Measurements from ENCODE around the gene TXNDC2. TPM values are rescaled to one million over a fixed set of nuclear protein-coding genes. Genes with fewer than 3 reads are reported as not detected.

Gene TXNDC2
- total RNA-seq, 1 experiment from 2014 or later, result 0.28 TPM

DNA sequence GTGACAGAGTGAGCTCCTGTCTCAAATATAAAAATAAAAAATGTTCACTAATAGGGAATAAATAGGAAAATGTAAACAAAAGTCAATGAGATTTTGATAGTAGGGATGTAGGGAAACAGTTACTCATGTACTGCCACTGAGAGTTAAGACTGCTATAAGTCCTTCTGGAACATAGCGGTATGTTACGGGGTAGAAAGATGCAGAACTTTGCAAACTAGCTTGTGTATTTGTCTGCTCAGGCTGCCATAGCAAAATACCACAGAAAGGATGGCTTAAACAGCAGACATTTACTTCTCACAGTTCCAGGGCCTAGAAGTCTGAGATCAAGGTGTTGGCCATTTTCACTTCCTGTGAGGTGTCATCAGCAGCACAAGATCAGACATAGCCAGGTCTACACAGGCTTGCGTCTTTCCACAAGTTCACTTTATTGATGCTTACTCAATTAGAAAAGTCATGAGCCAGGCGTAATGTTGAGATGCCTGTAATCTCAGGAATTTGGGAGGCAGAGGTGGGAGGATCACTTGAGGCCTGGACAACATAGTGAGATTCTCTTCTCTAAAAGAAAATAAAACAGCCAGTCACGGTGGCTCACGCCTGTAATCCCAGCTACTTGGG lies 8.8 kb downstream of the TXNDC2 start:
- no peaks in the 10 kb centered on the region for H3K79me1 ChIP-seq (ENCODE audit: insufficient read depth, low read depth, low read length, poor library complexity, severe bottlenecking)
- no peak overlapping the region for H2AFZ ChIP-seq (ENCODE audit: low read length)
- H3K27ac ChIP-seq (ENCODE audit: insufficient read length, low read depth, low read length), result no peak overlapping the region
- H3K23ac ChIP-seq (ENCODE audit: insufficient read length, low read depth, low read length), result no peak overlapping the region
- H3K4me2 ChIP-seq (ENCODE audit: insufficient read depth, insufficient read length, low read length), result no peak overlapping the region
- no peak overlapping the region for H3K14ac ChIP-seq (ENCODE audit: insufficient read depth, low read length)
- no peaks in the 10 kb centered on the region for H3K27me3 Mint-ChIP-seq (ENCODE audit: low read depth)
- no peak overlapping the region for H3K4ac ChIP-seq (ENCODE audit: low read depth, low read length)
- H2BK5ac ChIP-seq (ENCODE audit: insufficient read length, low read length), result no peak overlapping the region
- H3K27me3 ChIP-seq (ENCODE audit: insufficient read depth, low read length), result no peaks in the 10 kb centered on the region
- H3K9me3 Mint-ChIP-seq, result no peaks in the 10 kb centered on the region
- TF ChIP-seq, protein P1, sequence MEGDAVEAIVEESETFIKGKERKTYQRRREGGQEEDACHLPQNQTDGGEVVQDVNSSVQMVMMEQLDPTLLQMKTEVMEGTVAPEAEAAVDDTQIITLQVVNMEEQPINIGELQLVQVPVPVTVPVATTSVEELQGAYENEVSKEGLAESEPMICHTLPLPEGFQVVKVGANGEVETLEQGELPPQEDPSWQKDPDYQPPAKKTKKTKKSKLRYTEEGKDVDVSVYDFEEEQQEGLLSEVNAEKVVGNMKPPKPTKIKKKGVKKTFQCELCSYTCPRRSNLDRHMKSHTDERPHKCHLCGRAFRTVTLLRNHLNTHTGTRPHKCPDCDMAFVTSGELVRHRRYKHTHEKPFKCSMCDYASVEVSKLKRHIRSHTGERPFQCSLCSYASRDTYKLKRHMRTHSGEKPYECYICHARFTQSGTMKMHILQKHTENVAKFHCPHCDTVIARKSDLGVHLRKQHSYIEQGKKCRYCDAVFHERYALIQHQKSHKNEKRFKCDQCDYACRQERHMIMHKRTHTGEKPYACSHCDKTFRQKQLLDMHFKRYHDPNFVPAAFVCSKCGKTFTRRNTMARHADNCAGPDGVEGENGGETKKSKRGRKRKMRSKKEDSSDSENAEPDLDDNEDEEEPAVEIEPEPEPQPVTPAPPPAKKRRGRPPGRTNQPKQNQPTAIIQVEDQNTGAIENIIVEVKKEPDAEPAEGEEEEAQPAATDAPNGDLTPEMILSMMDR (conservative IDR thresholded peaks at IDR 0.05), result no peak
- no peak for DNase-seq
- H3K36me3 Mint-ChIP-seq (ENCODE audit: insufficient read depth in 1 of 3, low read depth in 3 of 3), result no peaks in the 10 kb centered on the region
- H3K23me2 ChIP-seq (ENCODE audit: insufficient read length, low read depth, low read length, poor library complexity, severe bottlenecking), result no peaks in the 10 kb centered on the region
- WGBS (ENCODE audit: extremely low coverage, insufficient read length, low lambda C conversion rate), result no CpG with 5 or more reads among the region's 6 CpGs
- H2BK120ac ChIP-seq (ENCODE audit: low read depth, low read length, poor library complexity, severe bottlenecking), result no peak overlapping the region
- no peak overlapping the region for H3K4me3 Mint-ChIP-seq
- no peak overlapping the region for H3K9ac ChIP-seq (ENCODE audit: extremely low read depth, insufficient read length, low read length)
- no peak overlapping the region for H4K8ac ChIP-seq (replicated peaks; ENCODE audit: insufficient read length, low read depth, low read length)
- H2BK15ac ChIP-seq (ENCODE audit: low read depth, low read length), result no peak overlapping the region
- no peak overlapping the region for H3T11ph ChIP-seq (ENCODE audit: low read length)
- H3K56ac ChIP-seq (ENCODE audit: insufficient read length, low read depth, low read length), result no peak overlapping the region
- no peak overlapping the region for H2AK5ac ChIP-seq (ENCODE audit: insufficient read length, low read length)
- H3K18ac ChIP-seq (ENCODE audit: insufficient read length, low read depth, low read length), result no peak overlapping the region
- H3K9me3 ChIP-seq (ENCODE audit: control insufficient read depth, low read depth, low read length), result no peaks in the 10 kb centered on the region
- no peak overlapping the region for H3K27ac Mint-ChIP-seq
- H3K4me1 Mint-ChIP-seq, result peaks cover 0 to 5% of the 10 kb centered on the region in 2 experiments; a peak in 2 of 4 replicates
- no peaks in the 10 kb centered on the region for H3K79me2 ChIP-seq (ENCODE audit: insufficient read depth, low read length)
- H2BK12ac ChIP-seq (ENCODE audit: insufficient read length, low read depth, low read length), result no peak overlapping the region
- no peak overlapping the region for H2BK20ac ChIP-seq (ENCODE audit: low read depth, low read length, poor library complexity, severe bottlenecking)
- H4K20me1 ChIP-seq (ENCODE audit: control insufficient read depth, insufficient read depth, insufficient read length), result no peaks in the 10 kb centered on the region
- H4K91ac ChIP-seq (ENCODE audit: insufficient read length, low read depth, low read length), result no peak overlapping the region
- H4K5ac ChIP-seq (ENCODE audit: insufficient read length, low read depth, low read length), result no peak overlapping the region
- no peaks in the 10 kb centered on the region; the same call in 1 of the 2 replicates for H3K4me1 ChIP-seq (ENCODE audit: insufficient read depth, low read length)

Data from H9 (cell line).